GM23338 (cell line): ENCODE measurements around the gene SLC25A47.

ENCODE experiments used
- CREB1 ChIP-seq: fragments of 250-450 bp; sonication (Bioruptor Pico); IDR thresholded peaks from 2 replicates; pipeline ENCODE4 v1.5.0; 2020; ENCODE audit warnings: low read depth, mild to moderate bottlenecking, moderate library complexity
- CTCF ChIP-seq, 2 experiments: fragments of 200-600 bp in 1 of 2; sonication (generic) in 1 of 2; conservative IDR thresholded peaks; 2 replicates each; pipeline versions ENCODE4 v1.5.1 to v1.6.1; 2016 to 2017; ENCODE audit warnings: antibody characterized with exemption in 2 of 2, low read depth in 2 of 2, mild to moderate bottlenecking in 2 of 2, moderate library complexity in 1 of 2
- EZH2 ChIP-seq: fragments of 200-600 bp; sonication (generic); IDR thresholded peaks from one replicate; pipeline ENCODE4 v1.8.0; 2017; ENCODE audit warnings: antibody characterized with exemption, mild to moderate bottlenecking, low read depth; ENCODE audit not compliant: unreplicated experiment
- EZH2phosphoT487 ChIP-seq: fragments of 200-600 bp; sonication (generic); IDR thresholded peaks from one replicate; pipeline ENCODE4 v1.8.1; 2018; ENCODE audit warnings: antibody characterized with exemption; ENCODE audit not compliant: unreplicated experiment
- POLR2AphosphoS5 ChIP-seq: IDR thresholded peaks from 2 replicates; pipeline ENCODE4 v1.6.1; 2016; ENCODE audit warnings: antibody characterized with exemption, low read depth
- REST ChIP-seq: IDR thresholded peaks from one replicate; pipeline ENCODE4 v1.6.1; 2018; ENCODE audit warnings: antibody characterized with exemption; ENCODE audit not compliant: unreplicated experiment
- STAT1 ChIP-seq: IDR thresholded peaks from one replicate; pipeline ENCODE4 v1.6.1; 2016; ENCODE audit warnings: antibody characterized with exemption; ENCODE audit not compliant: unreplicated experiment

- TF ChIP-seq CTCF (conservative IDR thresholded peaks at IDR 0.05; ENCODE audit: low read depth in 2 of 2) = no peak
- no peak for TF ChIP-seq EZH2phosphoT487
- no peak for TF ChIP-seq REST
- no peak for TF ChIP-seq EZH2
- TF ChIP-seq POLR2AphosphoS5 = no peak
- TF ChIP-seq CREB1 = no peak
- TF ChIP-seq STAT1 = no peak
These were observed 39.3 kb downstream of the SLC25A47 start for GRCh38 chr14:100362311-100362927.
